ENCODE data around the gene RGPD8.

The RGPD8 gene

GRCh38 chr2:112335600-112335999, 97.8 kb downstream of the RGPD8 start:
- no peak overlapping the region for H3K4me3 ChIP-seq (ENCODE audit: low read depth, low read length)

- H3K4me3 ChIP-seq (ENCODE audit: low read depth, low read length): no peak overlapping the region
Observed at GRCh38 chr2:112332123-112332696, 101.2 kb downstream of the RGPD8 start.

GRCh38 chr2:112322919-112323318, 110.5 kb downstream of the RGPD8 start:
- H3K4me3 ChIP-seq (ENCODE audit: low read depth, low read length): no peak overlapping the region

- H3K4me3 ChIP-seq (ENCODE audit: low read depth, low read length): no peak overlapping the region
Observed at GRCh38 chr2:112321375-112322320, 111.8 kb downstream of the RGPD8 start.

All from iPS-11a (cell line).